Esophagus squamous epithelium (tissue), 4 donors: ENCODE data around the gene CTXN1.

Experiments used
- POLR2A ChIP-seq, 4 donors: fragments of 450-650 bp; IDR thresholded peaks; one replicate each; pipeline ENCODE4 v1.6.1; 2017; ENCODE audit warnings: antibody characterized with exemption in 4 of 4, mild to moderate bottlenecking in 4 of 4, moderate library complexity in 3 of 4
- TF ChIP-seq, protein P1 (sequence below), 6 experiments: fragments of 450-650 bp in 4 of 6; fragments of 200-600 bp in 2 of 6; sonication (generic) in 2 of 6; IDR thresholded peaks; one replicate each; pipeline ENCODE4 v1.5.1; 2016 to 2019; ENCODE audit warnings: antibody characterized with exemption in 6 of 6, mild to moderate bottlenecking in 4 of 6, moderate library complexity in 4 of 6

DNA sequence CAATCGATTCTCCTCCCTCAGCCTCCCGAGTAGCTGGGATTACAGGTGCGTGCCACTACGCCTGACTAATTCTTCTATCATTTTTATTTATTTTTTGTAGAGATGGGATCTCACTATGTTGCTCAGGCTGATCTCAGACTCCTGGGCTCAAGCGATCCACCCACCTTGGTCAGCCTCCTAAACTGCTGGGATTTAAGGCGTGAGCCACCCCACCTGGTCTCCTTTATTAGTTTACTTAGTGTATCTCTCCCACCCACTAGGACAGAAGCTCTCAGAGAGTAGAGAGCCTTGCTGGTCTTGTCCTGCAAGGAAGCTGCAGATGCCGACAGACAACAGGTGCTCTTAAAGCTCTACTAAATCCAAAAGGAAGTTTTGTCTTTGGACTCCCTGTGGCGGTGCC lies 40.1 kb downstream of the CTXN1 start:
- no peak for TF ChIP-seq POLR2A (IDR thresholded peaks at IDR 0.05)
- TF ChIP-seq, protein P1, sequence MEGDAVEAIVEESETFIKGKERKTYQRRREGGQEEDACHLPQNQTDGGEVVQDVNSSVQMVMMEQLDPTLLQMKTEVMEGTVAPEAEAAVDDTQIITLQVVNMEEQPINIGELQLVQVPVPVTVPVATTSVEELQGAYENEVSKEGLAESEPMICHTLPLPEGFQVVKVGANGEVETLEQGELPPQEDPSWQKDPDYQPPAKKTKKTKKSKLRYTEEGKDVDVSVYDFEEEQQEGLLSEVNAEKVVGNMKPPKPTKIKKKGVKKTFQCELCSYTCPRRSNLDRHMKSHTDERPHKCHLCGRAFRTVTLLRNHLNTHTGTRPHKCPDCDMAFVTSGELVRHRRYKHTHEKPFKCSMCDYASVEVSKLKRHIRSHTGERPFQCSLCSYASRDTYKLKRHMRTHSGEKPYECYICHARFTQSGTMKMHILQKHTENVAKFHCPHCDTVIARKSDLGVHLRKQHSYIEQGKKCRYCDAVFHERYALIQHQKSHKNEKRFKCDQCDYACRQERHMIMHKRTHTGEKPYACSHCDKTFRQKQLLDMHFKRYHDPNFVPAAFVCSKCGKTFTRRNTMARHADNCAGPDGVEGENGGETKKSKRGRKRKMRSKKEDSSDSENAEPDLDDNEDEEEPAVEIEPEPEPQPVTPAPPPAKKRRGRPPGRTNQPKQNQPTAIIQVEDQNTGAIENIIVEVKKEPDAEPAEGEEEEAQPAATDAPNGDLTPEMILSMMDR (IDR thresholded peaks at IDR 0.05) = no peak
